Suprapubic skin (tissue), 4 donors: Measurements from ENCODE around the gene DDRGK1. TPM values are rescaled to one million over a fixed set of nuclear protein-coding genes. Genes with fewer than 3 reads are reported as not detected.

Experiments
- DNase-seq, 2 donors: peaks; one replicate each; pipeline ENCODE4 v3.0.0-alpha.2; 2019; ENCODE audit warnings: low spot score in 2 of 2
- H3K27ac ChIP-seq: fragments of 200-600 bp; sonication (generic); one replicate; pipeline ENCODE4 v1.5.1; 2019
- H3K27me3 ChIP-seq: fragments of 200-600 bp; sonication (generic); one replicate; pipeline ENCODE4 v1.5.1; 2019
- H3K36me3 ChIP-seq: fragments of 200-600 bp; sonication (generic); one replicate; pipeline ENCODE4 v1.5.1; 2019
- H3K4me1 ChIP-seq: fragments of 200-600 bp; sonication (generic); one replicate; pipeline ENCODE4 v1.5.1; 2019
- H3K4me3 ChIP-seq: fragments of 200-600 bp; sonication (generic); one replicate; pipeline ENCODE4 v1.5.1; 2019; ENCODE audit warnings: mild to moderate bottlenecking
- H3K9me3 ChIP-seq: fragments of 200-600 bp; sonication (generic); one replicate; pipeline ENCODE4 v1.5.1; 2019
- EP300 ChIP-seq: sonication (generic); formaldehyde crosslinking; IDR thresholded peaks from one replicate; pipeline ENCODE4 v1.6.1; 2017; ENCODE audit warnings: antibody characterized with exemption
- POLR2A ChIP-seq, 2 donors: fragments of 450-650 bp; IDR thresholded peaks; one replicate each; pipeline ENCODE4 v1.6.1; 2017; ENCODE audit warnings: antibody characterized with exemption in 2 of 2, mild to moderate bottlenecking in 2 of 2, moderate library complexity in 2 of 2
- POLR2AphosphoS5 ChIP-seq, 3 donors: sonication (generic); formaldehyde crosslinking; IDR thresholded peaks; one replicate each; pipeline ENCODE4 v1.6.1; 2017; ENCODE audit warnings: antibody characterized with exemption in 3 of 3
- WGBS: methylation state at CpG from one replicate; pipeline ENCODE4 v1.1.5; 2018; 5-methylcytosine and 5-hydroxymethylcytosine counted together
- total RNA-seq, 4 donors: library from RNA; depleted of rRNA; stranded (reverse); fragments of >200 nt; gene quantifications; one replicate each; pipeline ENCODE4 v1.1.0, GENCODE V29; 2016
- TF ChIP-seq, protein P1 (sequence below), 2 donors: fragments of 200-600 bp in 1 of 2; fragments of 450-650 bp in 1 of 2; sonication (generic) in 1 of 2; IDR thresholded peaks; one replicate each; pipeline ENCODE4 v1.5.1; 2016 to 2019; ENCODE audit warnings: antibody characterized with exemption in 2 of 2, mild to moderate bottlenecking in 1 of 2, moderate library complexity in 1 of 2

The DDRGK1 gene
- 100 to 1,000 TPM in 1 of 4 donors, 10 to 100 TPM in 3; 50.0 to 169 (median 55.6) TPM for total RNA-seq

- H3K4me3 ChIP-seq, result peak within 1 kb of the TSS; percentile 88
- H3K27ac ChIP-seq, result peak within 1 kb of the TSS; percentile 87
- H3K36me3 ChIP-seq, result peaks cover 17% of the 10 kb centered on the region
- peaks cover 25% of the 10 kb centered on the region for H3K4me1 ChIP-seq
- TF ChIP-seq, protein P1, sequence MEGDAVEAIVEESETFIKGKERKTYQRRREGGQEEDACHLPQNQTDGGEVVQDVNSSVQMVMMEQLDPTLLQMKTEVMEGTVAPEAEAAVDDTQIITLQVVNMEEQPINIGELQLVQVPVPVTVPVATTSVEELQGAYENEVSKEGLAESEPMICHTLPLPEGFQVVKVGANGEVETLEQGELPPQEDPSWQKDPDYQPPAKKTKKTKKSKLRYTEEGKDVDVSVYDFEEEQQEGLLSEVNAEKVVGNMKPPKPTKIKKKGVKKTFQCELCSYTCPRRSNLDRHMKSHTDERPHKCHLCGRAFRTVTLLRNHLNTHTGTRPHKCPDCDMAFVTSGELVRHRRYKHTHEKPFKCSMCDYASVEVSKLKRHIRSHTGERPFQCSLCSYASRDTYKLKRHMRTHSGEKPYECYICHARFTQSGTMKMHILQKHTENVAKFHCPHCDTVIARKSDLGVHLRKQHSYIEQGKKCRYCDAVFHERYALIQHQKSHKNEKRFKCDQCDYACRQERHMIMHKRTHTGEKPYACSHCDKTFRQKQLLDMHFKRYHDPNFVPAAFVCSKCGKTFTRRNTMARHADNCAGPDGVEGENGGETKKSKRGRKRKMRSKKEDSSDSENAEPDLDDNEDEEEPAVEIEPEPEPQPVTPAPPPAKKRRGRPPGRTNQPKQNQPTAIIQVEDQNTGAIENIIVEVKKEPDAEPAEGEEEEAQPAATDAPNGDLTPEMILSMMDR (IDR thresholded peaks at IDR 0.05), result no peak
- TF ChIP-seq EP300 (no peak), POLR2A (IDR thresholded peaks at IDR 0.05) (peak; percentile 5 to 52), POLR2AphosphoS5 (IDR thresholded peaks at IDR 0.05) (peak in 2 of 3 donors; percentile 4 to 46)
- H3K27me3 ChIP-seq, result no peaks in the 10 kb centered on the region
- no peaks in the 10 kb centered on the region for H3K9me3 ChIP-seq
- WGBS, result under 1% methylated on average over 37 of the region's 48 CpGs
- peak; percentile 92 to 93 for DNase-seq
Measured at GRCh38 chr20:3204124-3204794, at the start of gene DDRGK1. Gene DDRGK1 (minus strand): TSS chr20:3204682. CDS start chr20:3204627, 55 bp downstream.

DNA sequence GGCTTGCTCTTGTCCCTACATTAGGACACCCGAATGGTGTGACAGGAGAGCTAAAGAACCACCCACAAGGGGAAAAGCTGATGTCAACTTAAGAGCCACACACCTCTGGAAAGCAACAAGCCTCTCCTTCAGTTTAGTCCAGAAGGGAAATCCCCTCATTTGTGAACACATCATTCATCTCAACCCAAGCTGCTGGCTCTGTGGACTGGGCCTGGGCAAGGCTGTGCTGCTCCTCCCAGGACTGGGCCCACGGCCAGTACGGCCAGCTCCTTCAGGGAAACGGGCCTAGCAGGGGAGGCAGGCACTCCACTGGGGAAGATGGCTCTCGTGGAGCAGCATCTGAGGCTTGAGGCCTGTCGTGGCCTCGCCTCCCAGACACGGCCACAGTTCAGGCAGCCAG lies 47.3 kb upstream of the DDRGK1 start:
- TF ChIP-seq POLR2AphosphoS5 (IDR thresholded peaks at IDR 0.05), result no peak
- TF ChIP-seq, protein P1 (IDR thresholded peaks at IDR 0.05), result no peak
- no peak for TF ChIP-seq POLR2A (IDR thresholded peaks at IDR 0.05)
- no peak for TF ChIP-seq EP300
- Histone ChIP-seq H3K4me1 (peaks cover 13% of the 10 kb centered on the region), H3K9me3 (no peaks in the 10 kb centered on the region), H3K27ac (no peak overlapping the region), H3K4me3 (no peak overlapping the region), H3K27me3 (no peaks in the 10 kb centered on the region), H3K36me3 (peaks cover 52% of the 10 kb centered on the region)
- DNase-seq, result no peak
- WGBS, result 20% methylated on average over 3 of the region's 8 CpGs

DNA sequence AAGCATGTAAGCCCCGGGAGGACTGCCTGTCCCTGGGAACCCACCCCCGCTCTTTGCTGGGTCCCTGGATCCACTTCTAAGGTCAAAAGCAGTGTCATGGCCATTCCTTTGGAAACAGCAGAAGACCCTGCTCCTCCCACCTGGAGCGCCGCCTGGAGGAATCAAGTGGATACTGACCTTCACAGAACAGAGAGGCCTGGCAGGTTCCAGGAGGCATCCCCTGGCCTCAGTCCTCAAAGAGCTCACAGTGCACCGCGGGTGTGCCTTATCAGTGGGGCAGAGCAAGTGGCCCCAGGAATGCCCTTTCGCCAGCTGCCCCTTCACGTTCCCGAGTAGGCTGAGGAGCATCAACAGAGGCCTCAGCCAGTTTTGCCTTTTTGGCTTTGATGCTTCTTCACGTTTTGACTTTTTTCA lies 45.6 kb upstream of the DDRGK1 start:
- H3K27ac ChIP-seq, result no peak overlapping the region
- H3K27me3 ChIP-seq, result no peaks in the 10 kb centered on the region
- H3K9me3 ChIP-seq, result no peaks in the 10 kb centered on the region
- H3K36me3 ChIP-seq, result peaks cover 35% of the 10 kb centered on the region
- TF ChIP-seq EP300 (no peak), POLR2A (IDR thresholded peaks at IDR 0.05) (no peak), POLR2AphosphoS5 (IDR thresholded peaks at IDR 0.05) (no peak)
- TF ChIP-seq, protein P1 (IDR thresholded peaks at IDR 0.05), result no peak
- no peak for DNase-seq
- peaks cover 13% of the 10 kb centered on the region for H3K4me1 ChIP-seq
- no peak overlapping the region for H3K4me3 ChIP-seq
- 80% methylated on average over 8 of the region's 10 CpGs for WGBS

DNA sequence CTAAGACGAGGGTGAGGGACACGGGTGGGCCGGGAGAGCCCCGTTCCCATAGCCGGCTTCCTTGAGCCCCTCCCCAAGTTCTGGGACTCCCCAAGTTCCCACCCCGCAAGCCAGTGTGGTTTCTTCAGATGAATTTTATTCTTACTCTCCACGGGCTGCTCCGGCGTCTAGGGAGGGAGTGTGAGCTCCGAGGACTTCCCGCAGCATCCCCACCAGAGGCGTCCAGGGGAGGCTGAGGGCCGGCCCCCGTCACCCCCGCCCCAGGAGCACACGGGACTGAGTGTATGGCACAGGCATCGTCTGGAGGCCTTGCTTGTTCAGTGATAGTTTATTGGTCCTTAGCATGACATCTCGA lies 44.5 kb upstream of the DDRGK1 start:
- no peak for TF ChIP-seq POLR2AphosphoS5 (IDR thresholded peaks at IDR 0.05)
- TF ChIP-seq POLR2A (IDR thresholded peaks at IDR 0.05), result no peak
- TF ChIP-seq, protein P1 (IDR thresholded peaks at IDR 0.05), result no peak
- no peak overlapping the region for H3K27ac ChIP-seq
- no peaks in the 10 kb centered on the region for H3K9me3 ChIP-seq
- peak overlapping the region; percentile 24 for H3K4me3 ChIP-seq
- H3K36me3 ChIP-seq, result peaks cover 24% of the 10 kb centered on the region
- 16% methylated on average over 13 of the region's 18 CpGs for WGBS
- no peak for DNase-seq
- H3K27me3 ChIP-seq, result no peaks in the 10 kb centered on the region
- H3K4me1 ChIP-seq, result peaks cover 13% of the 10 kb centered on the region

DNA sequence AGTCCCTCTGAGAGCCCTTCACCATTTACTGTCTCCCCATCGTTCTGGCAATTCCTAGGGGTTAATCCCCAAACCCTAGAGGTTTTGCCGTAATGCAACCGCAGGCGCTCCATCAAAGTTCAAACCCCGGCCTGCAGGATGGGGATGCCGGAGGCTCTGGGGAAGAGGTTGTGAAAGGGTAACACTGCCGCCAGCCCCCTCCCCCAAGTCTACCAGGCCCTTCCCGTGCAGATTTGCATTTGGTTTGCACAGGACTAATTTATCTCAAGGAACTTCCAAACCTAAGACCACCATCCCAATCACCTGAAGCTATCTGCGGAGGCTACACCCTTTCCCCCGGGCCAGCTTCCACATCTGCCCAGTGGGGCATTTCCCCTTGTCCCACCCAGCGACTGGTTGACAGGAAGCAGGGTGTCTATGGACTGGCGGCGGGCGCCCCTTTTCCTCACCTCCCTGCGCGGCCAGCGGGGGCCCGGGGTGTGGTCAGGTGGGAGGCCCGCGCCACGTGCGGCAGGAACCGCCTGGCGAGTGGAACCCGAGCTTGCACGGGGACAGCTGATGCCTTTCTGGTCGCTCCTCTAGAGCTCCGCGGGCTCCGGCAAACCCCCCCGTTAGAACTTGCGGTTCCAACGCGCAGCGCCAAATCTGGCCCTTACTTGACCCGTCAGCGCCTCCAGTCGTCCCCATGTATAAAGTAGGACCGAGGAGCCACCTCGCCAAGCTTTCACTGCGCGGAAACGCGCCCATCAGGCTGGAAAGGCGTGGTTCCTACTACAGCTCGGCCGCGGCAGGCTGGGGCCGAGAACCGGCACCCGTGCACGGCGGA lies 43.9 kb upstream of the DDRGK1 start:
- TF ChIP-seq POLR2A (IDR thresholded peaks at IDR 0.05), result no peak
- TF ChIP-seq EP300, result no peak
- TF ChIP-seq, protein P1 (IDR thresholded peaks at IDR 0.05), result no peak
- TF ChIP-seq POLR2AphosphoS5 (IDR thresholded peaks at IDR 0.05), result no peak
- peaks cover 19% of the 10 kb centered on the region for H3K36me3 ChIP-seq
- DNase-seq, result no peak
- H3K9me3 ChIP-seq, result no peaks in the 10 kb centered on the region
- peaks cover 13% of the 10 kb centered on the region for H3K4me1 ChIP-seq
- no peak overlapping the region for H3K27ac ChIP-seq
- WGBS, result 14% methylated on average over 43 of the region's 53 CpGs
- no peaks in the 10 kb centered on the region for H3K27me3 ChIP-seq
- peak overlapping the region; percentile 24 for H3K4me3 ChIP-seq
